ENCODE data around the gene SHISAL2A.
A peak's percentile ranks its signal among the peaks of the same experiment; 100 is the strongest.

SHISAL2A gene

DNA sequence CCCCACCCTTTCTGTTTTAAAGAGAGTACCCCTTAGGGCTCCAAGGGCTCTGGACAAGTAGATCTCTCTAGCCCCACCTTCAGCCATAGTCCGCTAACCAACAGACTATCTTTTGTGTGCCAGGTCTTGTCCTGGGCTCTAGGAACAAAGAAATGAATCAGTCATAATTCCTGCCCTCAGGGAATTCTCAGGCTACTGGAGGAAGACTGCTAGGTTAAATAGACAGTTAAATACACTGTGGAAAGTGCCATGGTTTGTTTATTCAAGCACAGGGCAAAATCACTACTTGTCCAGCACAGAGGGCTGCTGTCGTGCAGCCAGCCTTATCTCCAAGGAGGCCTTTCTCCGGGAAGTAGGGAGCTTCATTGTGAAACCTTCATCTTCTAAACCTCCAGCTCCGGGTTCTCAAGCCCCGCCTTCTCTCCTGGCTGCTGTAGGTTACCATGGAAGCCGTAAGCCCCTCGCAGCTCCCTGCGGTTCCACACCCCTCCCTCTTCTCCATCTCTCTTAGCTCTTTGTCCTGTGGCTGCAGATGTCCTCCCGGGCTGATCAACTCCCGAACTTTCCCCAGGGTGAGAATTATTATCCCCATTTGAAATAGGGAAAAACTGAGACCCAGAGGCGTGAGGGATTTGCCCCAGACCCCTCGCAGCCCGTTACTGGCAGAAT, 29.8 kb downstream of the SHISAL2A start:
- DNase-seq = no peak

DNA sequence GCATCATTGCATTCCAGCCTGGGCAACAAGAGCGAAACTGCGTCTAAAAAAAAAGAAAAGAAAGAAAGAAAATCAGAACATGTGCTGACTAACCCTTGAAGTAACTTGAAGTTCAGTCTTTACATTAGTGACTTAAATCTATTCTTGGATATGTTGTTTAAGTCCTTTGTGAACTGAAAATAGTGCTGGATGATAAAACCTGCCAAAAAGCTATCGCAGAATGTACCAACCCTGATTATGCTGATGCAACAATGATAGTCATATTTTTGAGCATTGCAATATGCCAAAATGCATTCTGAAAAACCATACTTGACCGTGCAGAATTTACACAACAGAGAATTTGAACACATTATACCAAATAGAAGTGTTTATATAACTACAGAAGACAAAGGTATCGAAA, 30.7 kb downstream of the SHISAL2A start:
- no peak for DNase-seq

DNA sequence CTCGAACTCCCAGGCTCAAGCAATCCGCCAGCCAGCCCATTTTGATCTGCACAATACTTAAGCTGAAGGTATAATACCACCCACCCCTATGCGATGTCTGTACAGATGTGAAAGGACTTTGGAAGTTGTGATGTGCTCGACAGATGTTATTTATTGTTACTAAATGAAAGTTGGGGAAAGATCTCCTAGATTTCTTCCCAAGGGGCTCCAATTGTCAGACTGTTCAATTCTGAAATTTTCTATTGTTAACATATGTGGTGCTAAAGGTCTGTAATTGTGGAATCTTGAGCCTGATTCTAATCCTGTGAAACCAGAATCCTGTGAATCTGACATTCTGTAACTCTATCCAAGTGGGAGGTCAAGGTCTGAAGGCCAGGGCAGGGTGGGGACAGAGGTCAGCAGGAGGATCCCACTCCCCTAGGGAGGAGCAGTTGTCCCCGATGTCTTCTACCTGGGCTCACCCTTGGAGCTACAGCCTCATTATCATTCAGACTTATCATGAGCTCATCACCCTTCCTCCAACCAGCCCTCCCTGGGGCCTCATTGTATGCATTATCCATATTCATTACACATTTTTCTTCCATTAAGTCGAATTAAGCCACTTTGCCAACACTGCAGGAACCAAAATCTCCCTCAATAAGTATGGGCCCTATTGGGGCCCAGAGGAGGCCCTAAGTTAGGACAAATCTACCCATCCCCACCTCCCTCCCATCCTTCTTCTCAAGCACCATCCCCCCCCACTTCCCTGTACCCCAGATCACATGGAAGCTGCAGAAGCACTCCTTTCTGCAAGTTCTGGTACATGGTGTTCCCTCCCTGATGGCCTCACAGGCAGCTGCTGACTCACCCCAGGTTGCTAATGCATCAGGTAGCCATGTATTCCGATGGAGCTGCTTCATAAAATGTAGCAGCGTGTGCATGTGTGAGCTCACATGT, 32.3 kb downstream of the SHISAL2A start:
- no peak for DNase-seq

DNA sequence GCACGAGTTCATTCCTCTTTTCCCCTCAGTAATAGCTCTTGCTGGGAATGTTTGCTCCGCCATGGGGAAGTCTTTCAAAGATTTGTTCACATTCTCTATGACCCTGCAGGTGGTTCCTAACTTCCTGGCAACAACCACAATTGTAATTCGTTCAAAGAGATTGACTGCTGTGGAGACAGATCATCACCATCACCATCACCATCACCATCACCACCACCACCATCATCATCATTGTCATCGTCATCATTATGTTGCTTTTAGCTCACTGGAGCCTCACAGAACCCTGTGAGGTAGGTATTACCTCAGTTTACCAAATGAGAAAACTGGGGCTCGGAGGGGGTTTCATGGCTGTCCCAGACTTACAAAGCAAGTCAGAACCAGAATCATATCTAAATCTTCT, 34.3 kb downstream of the SHISAL2A start:
- DNase-seq = no peak

DNA sequence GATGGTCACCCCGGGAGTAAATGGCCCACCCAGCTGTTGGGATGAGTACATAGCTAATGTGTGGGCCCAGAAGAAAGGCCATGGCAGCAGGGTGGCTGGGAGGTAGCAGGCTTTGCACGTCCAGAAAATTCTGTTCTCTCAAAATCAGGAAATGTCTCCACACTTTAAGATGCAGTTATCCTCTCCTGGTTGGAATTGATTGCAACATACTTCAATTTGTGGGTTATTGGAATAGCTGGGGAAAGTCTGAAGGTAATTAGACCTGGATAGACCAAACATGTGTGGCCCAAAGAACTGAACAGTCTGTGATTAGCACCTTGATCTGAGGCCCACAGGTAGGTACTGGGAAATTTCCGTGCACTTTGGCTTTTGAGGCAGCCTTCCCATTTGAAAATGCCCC, 35.0 kb downstream of the SHISAL2A start:
- DNase-seq = no peak

DNA sequence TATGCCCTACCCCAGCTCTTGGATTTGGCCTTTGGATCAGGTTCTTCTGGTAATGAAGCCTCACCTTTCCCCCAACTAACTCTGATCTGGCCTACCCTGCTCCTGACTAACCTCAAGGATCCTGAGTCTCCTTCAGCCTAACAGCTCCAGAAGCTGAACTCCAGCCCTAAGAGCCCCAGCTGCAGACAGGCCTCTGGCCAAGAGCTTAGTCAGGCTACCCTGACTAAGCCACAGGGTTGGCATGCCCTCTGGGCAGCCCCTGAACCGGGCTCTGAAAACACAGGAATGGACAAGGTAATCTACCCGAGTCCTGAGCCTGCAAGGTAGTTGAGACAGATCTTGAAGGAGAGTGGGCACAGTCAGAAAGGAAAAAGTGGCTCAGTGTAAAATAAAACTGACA, 35.7 kb downstream of the SHISAL2A start:
- no peak for DNase-seq

DNA sequence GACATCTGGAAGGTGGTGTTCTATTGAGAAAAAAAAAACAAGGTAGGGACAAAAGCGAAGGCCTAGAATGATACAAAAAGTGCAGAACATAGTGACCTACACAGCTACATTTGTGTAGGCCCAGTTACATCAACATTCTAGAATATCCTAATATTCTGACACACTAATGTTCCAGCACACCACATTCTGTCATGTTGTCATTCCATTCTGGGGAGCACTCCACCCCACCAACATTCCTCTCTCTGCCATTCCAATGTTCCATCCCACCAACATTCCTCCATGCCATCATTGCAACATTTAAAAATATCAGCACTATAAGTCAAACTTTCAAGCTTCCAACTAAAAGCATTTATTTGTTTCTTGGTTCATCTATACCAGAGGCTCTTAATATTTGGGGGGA, 36.7 kb downstream of the SHISAL2A start:
- DNase-seq = no peak

DNA sequence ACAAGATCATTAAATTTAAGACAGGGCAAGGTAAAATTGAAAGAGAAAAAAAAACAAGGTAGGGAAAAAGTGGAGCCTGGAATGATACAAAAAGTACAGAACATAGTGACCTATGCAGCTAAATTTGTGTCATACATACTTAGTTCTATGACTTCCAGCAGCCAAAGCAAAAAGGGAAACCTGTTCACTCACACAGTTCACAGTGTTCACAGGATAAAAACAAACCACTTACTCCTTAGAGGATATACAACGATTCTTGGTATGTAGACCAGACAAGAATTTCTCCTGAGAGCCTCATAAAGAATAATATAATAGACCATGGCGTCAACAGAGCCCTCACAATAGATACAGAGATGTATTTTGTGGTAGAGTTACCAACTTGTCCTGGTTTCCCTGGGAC, 37.6 kb downstream of the SHISAL2A start:
- DNase-seq = no peak

DNA sequence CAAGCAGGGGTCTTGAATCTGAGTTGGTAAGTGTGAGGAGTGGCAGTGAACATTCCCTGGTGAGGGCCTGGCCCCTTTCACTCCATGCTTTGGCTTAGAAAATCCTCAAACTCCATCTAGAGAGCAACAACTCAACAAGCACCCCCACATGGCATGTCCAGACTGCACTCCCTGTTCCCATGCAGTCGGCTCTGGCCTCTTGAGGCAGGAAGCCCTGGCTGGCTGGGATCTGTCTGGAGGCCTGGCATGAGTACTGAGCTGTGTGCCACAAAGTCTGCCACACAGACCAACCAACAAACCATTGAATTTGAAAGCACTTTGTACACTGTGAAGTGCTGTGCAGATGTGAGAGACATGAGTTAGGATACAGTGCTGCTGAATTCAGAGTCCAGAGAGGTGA, 40.0 kb downstream of the SHISAL2A start:
- DNase-seq = no peak

DNA sequence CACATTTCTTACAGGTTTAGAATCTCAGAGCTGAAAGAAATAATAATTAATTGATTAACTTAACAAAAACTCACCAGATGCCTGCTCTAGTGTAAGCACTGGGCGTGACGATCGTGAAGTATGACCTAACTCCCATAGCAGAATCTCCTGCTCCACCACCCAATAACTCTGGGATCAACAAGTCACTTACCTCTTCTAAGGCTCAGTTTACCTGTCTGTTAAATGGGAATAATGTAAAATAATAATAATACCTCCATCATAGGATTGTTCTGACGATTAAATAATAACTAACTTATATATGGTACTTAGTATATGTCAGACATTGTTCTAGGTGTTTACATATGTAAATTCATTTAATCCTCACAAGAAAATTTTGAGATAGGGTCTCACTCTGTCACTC, 40.5 kb downstream of the SHISAL2A start:
- DNase-seq = no peak

DNA sequence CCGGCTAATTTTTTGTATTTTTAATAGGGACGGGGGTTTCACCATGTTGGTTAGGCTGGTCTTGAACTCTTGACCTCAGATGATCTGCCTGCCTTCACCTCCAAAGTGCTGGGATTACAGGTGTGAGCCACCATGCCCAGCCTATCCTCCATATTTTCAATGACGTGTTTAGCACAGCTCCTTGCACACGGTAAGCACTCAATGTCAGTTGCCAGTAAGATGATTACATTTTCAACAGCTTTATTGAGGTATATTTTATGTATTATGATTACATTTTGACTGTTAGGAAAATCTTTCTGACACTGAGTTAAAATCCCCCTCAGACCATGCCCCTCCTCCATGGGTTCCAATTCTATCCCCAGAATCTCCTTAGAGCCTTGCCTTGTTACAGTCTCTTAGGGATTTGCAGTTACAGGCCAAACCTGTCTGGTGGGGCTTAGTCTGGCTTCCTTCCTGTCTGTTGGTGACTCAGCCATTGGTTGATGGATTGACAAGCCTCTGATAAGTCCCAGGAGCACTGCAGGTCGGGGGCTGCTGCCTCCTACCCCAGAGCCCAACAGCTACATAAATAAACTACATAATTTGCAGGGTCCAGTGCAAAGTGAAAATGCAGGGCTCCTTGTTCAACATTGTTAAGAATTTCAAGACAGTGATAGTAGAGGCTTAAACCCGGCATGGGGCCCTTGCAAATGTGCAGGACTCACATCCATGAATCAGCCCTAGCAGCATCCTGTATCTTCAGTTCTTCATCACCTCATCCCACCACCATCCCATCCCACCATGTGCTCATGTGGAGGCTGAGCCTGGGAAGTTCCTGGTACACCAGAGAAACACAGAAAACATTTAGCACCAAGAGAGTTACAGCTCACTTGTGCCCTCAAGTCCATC, 41.8 kb downstream of the SHISAL2A start:
- peak; percentile 17 for DNase-seq

DNA sequence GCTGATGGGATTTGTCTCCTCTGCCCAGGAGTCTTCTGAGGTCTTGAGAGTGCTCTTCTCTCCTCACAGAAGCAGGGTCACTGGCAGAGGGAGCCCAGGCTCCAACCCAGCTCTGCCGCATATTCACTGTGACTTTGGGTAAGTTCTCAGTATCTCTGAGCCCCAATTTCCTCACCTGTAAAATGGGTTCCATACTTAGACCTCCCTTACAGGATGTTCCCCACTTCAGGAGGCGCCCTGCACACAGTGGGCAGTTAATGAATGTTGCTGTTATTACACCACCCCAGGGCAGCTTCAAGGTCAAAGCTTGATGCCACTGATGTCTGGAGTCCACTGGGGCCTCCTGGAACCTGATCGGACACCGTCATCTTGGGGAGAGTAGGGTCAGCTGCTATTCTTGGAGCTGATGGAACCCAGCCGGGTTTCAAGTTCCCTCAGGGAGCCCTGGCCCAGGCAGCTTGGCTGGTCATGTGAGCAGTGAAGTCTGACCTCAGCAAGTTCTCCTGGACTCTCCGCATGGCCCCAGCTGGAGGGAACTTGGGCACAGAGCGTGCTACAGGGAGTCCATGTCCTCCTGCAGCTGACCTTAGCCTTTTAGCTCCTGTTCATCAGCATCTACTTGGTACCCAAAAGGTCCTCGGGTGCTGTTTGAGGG, 43.4 kb downstream of the SHISAL2A start:
- DNase-seq = no peak

DNA sequence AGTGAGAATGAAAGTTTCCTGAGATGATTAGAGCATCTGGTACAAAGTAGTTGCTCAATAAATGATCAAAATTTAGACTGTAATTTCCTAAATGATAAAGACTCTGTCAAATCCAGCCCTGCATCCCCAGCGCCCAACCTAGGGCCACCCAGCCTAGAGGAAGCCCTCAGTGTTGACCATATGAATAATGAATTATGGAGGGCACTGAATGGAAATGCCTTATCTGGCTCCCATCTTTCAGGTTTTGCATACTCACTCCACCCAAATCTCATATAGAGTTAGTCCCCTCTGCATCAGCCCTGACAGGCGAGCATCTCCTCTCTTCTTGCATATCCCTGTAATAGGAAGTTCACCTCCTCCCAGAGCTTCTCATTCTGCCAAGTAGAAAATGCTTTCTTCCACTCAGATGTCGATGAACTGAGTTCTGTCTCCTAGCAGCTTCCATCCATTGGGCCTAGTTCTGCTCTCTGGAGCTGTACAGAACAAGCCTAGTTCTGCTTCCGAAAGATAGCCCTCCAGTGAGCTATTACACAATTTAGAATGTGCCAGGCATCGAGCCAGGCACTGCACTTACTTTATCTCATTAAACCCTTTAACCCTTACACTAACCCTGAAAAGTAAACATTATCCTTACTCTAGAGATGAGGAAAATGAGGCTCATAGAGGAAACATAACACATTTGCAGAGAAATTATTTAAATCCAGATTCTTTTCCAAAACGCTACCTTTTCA, 44.3 kb downstream of the SHISAL2A start:
- peak; percentile 52 for DNase-seq

DNA sequence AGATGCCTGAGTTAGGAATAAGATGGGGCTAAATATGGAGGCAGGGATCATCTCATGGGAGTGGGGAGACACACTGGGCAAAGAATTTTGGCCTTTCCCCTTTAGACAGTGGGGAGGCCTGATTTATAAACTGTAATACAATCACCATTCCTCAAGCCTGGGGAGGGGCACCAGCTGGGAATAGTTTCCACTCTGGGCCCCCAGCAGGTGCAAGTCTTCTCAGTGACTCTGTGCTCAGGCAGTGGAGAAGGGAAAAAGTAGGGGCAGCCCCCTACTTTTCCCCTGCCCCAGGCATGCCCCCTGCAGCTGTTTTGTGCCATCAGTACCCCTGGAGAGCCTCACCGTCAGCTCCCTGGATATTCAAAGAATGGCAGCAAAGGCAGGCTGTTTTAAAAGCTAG, 46.1 kb downstream of the SHISAL2A start:
- DNase-seq = no peak

DNA sequence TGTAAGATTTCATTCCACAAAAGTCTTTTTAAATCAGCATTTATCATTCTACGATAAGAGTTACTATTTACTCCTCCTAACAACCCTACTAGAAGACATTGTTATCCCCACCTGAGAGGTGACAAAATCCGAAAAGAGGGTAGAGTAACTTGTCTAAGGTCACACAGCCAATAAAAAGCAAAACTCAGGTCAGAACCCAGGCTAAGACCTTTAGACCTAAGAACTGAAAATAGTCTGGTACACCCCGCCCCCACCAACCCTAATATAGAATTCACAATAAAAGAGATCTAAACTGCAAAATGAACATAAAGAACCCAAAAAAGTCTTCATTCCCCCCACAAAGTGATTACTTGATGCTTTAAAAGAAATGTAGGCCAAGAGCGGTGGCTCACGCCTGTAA, 46.5 kb downstream of the SHISAL2A start:
- DNase-seq = no peak

DNA sequence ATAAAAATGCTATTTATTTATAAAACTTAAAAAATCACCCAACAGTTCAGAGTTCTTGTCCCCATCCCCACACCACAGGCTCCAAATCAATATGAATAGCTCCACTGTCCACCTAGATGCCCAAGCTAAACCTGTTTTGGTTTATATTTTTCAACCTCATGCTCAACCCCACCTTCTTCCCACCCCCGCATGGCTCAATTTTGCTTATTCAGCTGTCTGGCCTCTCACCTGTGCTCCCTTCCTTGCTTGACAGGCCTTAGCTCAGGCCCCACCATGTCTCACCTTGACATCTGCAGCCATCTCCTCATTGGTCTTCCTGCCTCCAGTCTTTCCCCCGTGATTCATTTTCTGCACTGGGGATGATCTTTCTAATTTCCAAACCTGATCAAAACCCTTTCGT, 47.4 kb downstream of the SHISAL2A start:
- DNase-seq = no peak

DNA sequence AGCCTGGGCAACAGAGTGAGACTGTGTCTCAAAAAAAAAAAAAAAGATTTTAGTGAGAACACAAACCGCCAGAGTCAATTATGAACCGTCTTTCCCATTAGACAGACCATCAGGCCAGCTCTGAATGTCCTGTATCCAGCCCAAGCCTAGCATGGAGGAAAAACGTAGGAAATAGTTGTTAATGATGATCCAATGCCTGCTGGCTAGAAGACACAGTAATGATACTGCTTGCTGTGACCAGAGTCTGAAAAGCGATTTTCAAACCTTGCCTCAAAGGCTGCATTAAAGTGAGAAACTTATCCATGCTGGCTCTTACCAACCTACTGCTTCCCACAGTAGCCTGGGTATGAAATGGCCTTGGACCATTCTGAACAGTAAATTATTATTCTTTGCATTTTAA, 48.2 kb downstream of the SHISAL2A start:
- DNase-seq = no peak

DNA sequence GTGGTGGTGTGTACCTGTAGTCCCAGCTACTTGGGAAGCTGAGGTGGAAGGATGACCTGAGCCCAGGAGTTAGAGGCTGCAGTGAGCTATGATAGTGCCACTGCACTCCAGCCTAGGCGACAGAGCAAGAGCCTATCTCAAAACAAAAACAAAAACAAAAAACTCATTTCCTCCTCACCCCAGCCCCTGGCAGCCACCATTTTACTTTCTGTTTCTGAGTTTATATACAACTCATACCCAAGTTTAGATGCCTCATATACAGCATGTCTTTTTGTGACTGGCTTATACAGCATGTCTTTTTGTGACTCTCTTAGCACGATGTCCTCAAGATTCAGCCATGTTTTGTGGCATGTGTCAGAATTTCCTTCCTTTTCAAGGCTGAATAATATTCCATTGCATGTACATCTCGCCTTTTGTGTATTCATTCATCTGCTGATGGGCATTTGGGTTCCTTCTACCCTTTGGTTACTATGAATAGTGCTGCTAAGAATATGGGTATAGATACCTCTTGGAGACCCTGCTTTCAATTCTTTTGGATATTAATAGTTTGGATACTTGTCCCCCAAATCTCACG, 50.5 kb downstream of the SHISAL2A start:
- DNase-seq = no peak

DNA sequence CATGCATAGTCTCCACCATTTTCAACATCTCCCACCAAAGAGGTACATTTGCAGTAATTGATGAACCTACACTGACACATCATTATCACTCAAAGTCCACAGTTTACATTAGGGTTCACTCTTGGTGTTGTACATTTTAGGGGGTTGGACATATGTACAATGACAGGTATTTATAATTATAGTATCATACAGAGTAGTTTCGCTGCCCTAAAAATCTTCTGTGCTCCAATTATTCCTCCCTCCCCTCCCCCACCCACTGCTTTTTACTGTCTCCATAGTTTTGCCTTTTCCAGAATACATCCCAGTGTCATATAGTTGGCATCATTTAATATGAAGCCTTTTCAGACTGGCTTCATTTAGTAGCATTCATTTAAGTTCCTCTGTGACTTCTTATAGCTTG, 51.6 kb downstream of the SHISAL2A start:
- no peak for DNase-seq

DNA sequence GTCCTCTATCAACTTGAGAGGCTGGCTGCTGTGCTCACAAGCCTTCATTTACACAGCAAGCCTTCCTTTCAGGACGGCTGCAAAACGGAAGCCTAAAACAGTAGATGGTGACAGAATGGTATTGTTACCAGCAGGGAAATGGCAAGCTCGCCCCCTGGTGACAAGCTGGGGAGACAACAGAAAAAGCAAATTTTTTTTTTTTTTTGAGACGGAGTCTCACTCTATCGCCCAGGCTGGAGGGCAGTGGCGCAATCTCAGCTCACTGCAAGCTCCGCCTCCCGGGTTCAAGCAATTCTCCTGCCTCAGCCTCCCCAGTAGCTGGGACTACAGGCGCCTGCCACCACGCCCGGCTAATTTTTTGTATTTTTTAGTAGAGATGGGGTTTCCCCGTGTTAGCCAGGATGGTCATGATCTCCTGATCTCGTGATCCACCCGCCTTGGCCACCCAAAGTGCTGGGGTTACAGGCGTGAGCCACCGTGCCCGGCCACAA, 53.3 kb downstream of the SHISAL2A start:
- DNase-seq = peak; percentile 75

DNA sequence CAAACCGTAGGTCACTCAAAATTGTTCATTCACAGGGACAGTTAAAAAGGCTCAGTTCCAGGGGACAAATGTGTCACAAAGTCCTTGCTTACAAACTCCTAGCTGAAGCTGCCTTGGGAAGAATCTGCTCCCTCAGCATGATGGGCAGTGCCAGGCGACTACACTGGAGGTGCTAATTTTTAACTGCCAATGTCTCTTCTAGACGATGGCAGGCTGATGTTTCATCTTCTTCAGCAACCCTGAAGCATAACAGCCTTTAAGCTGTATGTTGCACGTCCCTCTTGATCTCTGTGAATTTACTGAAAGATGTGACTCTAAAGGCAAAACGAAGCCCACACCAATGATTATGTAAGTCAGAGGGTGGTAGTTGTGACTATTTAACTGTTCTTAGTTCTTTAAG, 53.9 kb downstream of the SHISAL2A start:
- no peak for DNase-seq

DNA sequence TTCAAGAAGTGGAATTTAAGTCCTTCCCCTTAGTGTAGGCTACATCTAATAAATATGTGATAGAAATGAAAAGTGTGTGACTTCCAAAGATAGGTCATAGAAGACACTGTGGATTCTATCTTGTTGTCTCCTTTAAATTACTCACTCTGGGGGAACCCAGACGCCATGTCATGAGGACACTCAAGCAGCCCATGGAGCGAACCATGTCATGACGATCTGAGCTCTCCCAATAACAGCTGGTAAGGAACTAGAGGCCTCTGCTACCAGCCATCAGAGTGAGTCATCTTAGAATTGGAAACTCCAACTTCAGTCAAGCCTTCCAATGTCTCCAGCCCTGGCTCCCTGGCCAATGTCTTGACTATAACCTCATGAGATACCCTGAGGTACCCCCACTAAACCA, 58.9 kb downstream of the SHISAL2A start:
- DNase-seq = no peak
